WI38 (cell line): Measurements from ENCODE around the gene CCPG1.

Experiments used
- H3K4me3 ChIP-seq: 2 replicates; pipeline ENCODE4 v1.5.1; 2011; ENCODE audit warnings: low read depth, mild to moderate bottlenecking, control low read depth, low read length
- TF ChIP-seq, protein P1 (sequence below): IDR thresholded peaks from 2 replicates; pipeline ENCODE4 v1.5.1; 2012; ENCODE audit warnings: low read depth, mild to moderate bottlenecking, control low read depth, low read length

CCPG1 gene

GRCh38 chr15:55394694-55395093, 13.5 kb downstream of the CCPG1 start:
- H3K4me3 ChIP-seq = no peak overlapping the region
- TF ChIP-seq, protein P1, sequence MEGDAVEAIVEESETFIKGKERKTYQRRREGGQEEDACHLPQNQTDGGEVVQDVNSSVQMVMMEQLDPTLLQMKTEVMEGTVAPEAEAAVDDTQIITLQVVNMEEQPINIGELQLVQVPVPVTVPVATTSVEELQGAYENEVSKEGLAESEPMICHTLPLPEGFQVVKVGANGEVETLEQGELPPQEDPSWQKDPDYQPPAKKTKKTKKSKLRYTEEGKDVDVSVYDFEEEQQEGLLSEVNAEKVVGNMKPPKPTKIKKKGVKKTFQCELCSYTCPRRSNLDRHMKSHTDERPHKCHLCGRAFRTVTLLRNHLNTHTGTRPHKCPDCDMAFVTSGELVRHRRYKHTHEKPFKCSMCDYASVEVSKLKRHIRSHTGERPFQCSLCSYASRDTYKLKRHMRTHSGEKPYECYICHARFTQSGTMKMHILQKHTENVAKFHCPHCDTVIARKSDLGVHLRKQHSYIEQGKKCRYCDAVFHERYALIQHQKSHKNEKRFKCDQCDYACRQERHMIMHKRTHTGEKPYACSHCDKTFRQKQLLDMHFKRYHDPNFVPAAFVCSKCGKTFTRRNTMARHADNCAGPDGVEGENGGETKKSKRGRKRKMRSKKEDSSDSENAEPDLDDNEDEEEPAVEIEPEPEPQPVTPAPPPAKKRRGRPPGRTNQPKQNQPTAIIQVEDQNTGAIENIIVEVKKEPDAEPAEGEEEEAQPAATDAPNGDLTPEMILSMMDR = no peak

GRCh38 chr15:55389264-55389607, 18.9 kb downstream of the CCPG1 start:
- TF ChIP-seq, protein P1 = no peak
- H3K4me3 ChIP-seq = no peak overlapping the region

GRCh38 chr15:55387027-55387426, 21.1 kb downstream of the CCPG1 start:
- H3K4me3 ChIP-seq = no peak overlapping the region
- TF ChIP-seq, protein P1 = no peak

DNA sequence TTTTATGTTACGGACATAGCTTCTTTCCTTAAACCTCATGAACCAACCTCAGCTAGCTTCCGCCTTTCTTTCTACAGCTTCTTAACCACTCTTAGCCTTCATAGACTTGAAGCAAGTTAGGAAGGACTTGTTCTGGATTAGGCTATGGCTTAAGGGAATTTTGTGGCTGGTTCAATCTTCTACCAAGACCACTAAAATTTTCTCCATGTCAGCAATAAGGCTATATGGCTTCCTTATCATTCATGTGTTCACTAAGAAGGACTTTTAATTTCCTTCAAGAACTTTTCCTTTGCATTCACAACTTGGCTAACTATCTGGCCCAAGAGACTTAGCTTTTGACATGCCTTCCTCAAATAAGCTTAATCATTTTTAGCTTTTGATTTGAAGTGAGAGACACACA, 24.5 kb downstream of the CCPG1 start:
- TF ChIP-seq, protein P1 = no peak
- no peak overlapping the region for H3K4me3 ChIP-seq

DNA sequence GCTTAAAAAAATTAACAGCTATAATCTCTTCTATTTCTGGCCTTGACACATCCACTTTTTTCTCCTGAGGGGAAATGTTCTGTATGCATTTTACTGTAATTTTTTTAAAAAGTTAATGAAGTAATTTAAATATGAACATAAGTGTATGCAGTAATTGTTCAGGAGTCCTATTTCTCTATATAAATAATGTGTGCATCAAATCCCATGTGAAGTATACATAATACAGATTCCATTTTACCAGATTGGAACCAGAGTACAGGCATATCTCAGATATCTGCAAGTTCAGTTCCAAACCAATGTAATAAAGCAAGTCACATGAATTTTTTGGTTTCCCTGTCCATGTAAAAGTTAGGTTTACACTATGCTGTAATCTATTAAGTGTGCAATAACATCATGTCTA, 26.6 kb downstream of the CCPG1 start:
- TF ChIP-seq, protein P1 = no peak
- no peak overlapping the region for H3K4me3 ChIP-seq

DNA sequence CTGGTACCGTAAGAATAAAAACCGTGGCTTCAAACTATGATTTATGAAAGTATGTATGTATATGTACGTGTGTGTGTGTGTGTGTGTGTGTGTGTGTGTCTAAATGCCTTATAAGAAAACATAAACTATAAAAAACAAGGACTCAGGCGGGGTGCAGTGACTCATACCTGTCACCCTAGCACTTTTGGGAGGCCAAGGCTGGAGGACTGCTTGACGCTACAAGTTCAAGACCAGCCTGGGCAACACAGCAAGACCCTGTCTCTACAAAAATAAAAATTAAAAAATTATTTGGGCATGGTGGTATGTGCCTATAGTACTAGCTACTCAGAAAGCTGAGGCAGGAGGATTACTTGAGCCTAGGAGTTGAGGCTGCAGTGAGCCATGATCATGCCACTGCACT, 29.1 kb downstream of the CCPG1 start:
- H3K4me3 ChIP-seq = no peak overlapping the region
- TF ChIP-seq, protein P1 = no peak

DNA sequence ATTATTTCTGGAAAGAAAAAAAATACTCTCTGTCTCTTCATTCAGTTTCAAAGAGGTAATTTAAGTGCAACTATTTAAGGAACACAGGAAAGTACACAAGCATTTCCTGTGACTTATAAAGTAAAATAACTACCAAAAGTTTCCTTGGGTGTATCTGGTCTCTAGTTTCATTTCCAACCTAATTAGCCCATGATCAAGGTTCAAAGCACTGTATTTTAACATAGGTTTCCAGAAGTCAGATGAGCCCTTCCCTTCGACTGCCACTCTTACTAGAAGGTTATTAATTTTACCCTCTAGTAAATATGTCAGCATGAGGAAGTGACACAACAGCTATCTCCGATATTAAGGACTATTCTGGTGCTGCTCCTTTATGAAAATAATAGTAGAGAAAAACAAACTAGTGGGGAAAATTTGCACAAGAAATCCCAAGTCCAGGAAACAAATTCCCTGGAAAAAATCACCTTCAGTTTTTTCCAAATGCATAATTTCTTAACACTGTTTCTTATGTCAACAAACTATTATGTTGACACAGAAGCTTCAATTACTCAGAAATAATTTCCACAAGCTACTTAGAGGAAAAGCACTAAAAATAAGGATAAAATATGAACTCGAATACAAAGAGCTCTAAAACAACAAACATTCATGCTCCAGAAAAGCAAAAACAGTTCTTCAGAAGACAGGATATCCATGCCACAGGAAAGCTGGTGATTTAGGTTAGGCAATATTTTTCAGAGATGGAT, 35.3 kb downstream of the CCPG1 start:
- no peak overlapping the region for H3K4me3 ChIP-seq
- TF ChIP-seq, protein P1 = no peak
